GM18868 (cell line): ENCODE measurements around the gene APMAP.

Experiments used
- ATAC-seq: cut with Tn5 transposase; IDR thresholded peaks from one replicate; pipeline ENCODE4 v1.9.1; 2021; ENCODE audit warnings: mild to moderate bottlenecking, moderate library complexity; ENCODE audit not compliant: unreplicated experiment

APMAP gene

GRCh38 chr20:25025091-25025861, 32.7 kb upstream of the APMAP start:
- ATAC-seq = no peak

DNA sequence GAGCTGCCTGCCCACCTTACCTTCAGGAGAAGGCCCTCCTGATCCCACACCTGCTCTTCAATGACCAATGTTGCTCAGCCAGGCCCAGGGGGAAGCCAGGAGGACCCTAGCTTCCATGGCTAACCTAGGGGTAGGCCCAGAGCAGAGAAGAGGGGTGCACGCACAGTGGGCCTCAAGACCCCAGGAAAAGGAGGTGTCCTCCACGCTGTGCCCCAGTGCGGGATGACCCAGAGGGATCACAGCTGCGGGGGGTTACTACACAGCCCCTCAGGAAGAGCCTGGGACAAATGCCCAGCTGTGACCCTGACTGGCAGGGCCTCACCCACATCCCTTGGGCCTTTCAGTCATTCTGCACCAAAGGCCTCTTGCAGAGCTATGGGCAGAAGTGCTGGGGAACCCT, 31.6 kb upstream of the APMAP start:
- ATAC-seq = no peak

- ATAC-seq = no peak
Observed at GRCh38 chr20:25023356-25023755, 30.8 kb upstream of the APMAP start.

DNA sequence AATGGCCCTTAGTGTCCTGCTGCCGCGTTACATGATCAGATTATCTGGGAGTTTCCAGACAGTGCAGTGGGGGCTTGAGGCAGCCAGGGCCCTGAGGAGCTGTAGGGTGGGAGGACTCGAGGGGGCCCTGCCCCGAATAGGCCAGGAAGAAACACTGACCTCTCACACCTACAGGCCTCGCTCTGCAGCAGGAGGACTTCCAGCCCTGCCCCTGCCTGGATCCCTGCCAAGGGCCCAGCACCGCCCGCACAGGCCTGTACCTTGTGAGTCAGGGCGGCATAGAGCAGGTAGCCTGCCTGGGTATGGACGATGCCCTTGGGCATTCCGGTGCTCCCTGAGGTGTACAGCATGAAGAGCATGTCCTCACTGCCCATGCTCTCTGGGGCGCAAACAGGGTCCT, 30.1 kb upstream of the APMAP start:
- no peak for ATAC-seq

GRCh38 chr20:25021336-25021735, 28.8 kb upstream of the APMAP start:
- no peak for ATAC-seq

DNA sequence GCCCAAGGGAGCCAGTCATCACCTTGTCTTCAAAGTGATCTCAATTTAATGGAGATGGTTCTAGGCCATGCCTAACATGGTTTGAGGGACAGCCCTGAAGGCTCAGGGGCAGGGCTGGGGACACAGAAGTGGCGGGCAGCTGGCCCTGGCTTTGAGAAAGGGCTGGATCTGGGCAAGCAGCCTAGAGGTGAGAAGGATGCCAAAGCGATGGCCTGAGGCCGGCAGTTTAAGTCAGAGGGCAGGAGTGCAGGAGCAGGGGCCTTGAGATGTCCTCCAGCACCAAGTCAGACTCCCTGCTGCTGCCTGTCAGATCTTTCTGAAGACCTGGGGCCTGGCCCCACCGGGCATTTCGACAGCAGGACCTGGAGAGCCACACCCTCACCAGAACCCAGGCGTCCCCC, 28.4 kb upstream of the APMAP start:
- no peak for ATAC-seq

DNA sequence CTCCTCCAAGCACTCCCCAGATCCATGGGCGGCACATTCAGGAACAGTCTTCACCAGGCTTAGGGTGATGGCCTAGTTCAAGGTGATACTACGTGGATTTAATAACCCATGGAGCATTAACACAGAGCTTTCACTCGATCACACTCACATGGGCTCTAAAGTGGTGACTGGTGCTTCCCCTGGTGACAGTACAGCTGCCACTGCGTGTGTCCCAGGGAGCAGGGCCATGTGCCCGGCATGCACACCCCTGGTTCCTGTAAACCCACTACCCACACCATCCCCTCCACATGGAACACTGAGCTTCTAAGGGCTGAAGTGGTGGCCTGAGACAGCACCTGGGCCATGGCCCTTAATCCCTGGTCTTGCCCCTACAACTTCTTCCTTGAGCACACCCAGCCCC, 27.8 kb upstream of the APMAP start:
- ATAC-seq = no peak

DNA sequence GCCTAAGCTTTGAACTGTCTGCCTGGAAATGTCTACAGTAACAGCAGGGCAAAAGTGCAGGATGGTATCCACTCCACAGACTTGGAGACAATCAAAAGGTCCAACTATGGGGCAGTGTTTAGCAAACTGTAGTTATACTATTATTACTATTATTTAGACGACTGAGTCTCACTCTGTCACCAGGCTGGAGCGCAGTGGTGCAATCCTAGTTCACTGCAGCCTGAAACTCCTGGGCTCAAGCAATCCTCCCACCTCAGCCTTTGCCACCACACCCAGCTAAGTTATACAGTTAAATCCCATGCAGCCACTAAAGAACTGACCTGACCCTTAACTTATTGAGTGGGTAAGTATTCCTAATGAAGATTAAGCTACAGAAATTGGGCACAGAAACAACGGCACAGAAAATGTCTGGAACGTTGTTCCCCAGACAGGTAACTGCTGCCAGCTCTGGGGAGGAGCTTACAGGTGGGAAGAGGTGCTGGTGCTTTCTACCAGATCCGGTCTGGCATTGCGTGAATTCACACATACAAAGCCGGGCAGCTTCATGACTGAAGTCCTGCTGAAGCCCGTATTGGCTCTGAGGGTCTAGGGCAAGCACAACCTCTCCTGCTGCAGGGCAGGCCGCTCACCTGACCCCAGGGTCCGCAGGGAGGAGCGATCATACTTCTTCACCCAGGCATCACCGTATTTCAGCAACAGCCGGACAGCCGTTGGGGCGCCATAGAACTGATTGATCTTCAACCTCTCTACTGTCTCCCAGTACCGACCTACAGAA, 27.0 kb upstream of the APMAP start:
- ATAC-seq = no peak

DNA sequence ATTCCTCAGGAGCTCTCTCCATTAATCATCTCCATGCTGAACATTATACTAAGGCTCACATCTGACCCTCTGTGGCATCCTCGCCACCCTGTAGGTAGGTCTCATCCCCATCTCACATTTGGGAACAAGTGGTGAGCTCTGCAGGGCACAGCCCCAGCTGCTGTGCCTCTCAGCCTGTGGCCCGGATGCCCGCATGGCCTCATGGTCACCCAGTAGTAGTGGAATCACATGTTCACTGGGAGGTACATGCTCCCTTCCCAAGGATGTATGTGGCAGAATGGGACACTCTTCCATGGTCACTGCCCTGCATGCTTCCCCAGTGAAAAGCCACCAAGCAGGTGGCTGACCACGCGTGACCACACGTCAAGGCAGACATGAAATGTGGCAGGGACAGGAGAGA, 26.3 kb upstream of the APMAP start:
- no peak for ATAC-seq

DNA sequence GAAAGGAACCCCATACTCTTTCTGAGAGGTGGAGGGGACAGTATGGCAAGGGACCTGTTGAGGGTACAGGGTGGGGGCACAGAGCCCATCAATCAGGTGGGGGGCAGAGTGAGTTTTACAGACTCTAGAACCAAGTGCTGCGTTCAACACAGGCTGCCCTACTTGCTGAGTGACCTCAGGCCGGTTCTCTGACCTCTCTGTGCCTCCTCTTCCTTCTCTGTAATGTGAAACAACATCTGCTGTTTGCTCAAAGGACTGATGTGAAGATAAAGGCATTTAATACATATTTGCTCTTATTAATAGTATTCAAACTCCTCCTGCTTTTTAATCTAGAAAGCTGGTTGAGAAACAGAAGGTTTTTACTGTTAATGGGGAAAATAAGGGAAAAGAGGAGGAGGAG, 25.9 kb upstream of the APMAP start:
- no peak for ATAC-seq

DNA sequence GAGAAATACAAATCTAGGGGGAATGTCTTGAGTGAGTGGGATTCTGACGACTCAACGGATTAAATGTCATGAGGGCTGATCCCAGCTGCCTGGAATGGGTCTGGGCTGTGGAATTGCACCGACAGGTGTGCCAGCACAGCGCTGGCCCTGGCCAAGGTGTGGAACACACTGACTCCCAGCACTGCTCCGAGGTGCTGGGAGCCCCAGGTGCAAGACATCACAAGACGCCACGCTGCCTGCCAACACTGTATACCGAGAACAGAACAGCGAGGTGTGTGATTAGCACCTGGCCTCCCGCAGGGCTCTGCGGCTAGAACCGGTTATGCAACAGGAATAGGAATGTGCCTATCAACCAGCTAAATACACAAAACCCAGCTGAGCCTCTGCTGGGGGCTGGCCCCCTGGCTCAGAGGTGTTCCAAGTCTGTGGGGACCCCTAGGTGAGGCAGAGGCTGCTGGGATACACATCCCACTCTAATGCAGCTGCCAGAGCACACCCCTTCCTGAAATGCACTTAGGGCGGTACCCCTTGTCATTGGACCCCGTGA, 24.8 kb upstream of the APMAP start:
- no peak for ATAC-seq

- ATAC-seq = no peak
Observed at GRCh38 chr20:25016471-25016870, 23.9 kb upstream of the APMAP start.

DNA sequence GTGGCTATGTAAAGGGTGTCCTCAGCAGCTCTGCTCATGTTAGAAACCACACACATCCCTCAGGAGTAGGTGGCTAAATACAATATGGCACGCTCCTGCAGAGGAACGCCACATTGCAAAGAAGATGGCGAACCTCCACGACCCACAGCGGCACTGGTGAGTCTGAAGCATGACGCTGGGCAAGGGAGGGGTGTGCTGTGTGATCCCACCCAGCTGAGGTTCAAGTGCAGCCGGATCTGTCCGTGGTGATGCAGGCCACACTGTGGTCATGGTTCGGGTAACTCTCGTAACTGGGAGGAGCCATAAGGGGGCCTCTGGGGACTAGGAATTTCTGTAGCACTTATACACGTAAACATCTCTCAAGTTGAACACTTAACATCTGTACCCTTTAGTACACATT, 23.4 kb upstream of the APMAP start:
- no peak for ATAC-seq

- no peak for ATAC-seq
Observed at GRCh38 chr20:25014816-25015215, 22.3 kb upstream of the APMAP start.

DNA sequence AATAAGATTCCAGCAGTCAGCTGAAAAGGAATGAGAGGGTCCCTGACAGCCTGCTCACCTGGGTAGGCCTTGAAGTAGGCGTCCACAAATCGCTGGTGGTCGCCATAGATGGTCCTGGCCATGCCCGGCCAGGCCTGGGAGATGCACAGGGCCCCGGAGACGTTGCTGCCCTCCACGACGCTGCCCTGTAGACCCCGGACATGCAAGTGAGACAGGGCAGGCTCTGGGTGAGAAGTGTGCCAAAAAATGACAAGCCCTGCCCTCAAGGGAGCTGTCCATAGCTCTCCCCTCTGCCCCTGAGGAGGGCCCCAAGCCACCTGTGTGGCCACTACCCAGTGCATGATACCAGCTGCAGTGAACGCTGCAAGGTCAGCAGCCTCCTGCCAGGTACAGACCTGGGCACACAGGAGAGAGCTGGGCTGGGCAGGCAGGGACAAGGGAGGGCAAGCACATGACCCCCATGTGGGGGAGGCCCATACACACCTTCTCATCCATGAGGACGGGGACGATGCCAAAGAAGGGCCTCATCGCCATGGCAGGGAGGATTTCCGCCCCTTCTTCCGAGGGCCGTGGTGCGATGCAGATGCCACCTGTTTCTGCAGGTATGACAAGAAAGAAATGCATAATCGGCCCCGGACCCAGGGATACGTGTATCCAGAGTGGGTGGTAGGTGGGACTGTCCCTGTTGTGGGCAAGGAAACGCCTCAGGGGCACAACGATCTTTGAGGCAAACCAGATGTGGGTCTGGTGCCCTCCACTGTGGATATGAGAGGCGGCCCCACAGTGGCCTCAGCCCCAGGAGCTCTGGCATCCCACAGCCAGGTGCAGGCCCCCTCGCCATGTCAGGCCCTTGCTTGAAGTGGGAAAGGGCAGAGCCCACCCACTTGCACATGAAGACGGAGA, 21.2 kb upstream of the APMAP start:
- no peak for ATAC-seq

- no peak for ATAC-seq
Observed at GRCh38 chr20:25012616-25013189, 20.2 kb upstream of the APMAP start.

- ATAC-seq = no peak
Observed at GRCh38 chr20:25011831-25012241, 19.3 kb upstream of the APMAP start.

DNA sequence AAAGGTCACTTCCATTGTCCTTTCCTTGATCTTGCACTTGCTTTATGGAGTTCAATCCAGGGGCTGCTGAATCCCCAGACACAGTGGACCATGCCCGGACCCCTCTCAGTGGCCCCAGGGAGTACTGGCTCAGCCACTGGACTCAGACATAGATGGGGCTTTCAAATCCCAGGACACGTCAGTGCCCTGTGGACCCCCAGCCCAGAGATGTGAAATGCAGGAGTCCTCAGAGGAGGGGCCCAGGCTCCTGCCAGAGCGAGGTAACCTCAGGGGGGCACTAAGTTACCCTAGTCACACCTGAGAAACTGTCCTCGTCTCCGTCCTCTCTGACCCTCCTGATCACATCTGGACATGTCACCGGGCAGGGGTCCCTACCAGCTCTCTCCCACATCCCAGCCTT, 18.7 kb upstream of the APMAP start:
- no peak for ATAC-seq

GRCh38 chr20:25009218-25010145, 16.9 kb upstream of the APMAP start:
- ATAC-seq = no peak
